Measurements from ENCODE around the gene UMAD1.

The UMAD1 gene

GRCh38 chr7:7921830-7922229 lies 281.3 kb downstream of the UMAD1 start:
- no peak for DNase-seq (ENCODE audit: low read depth, low spot score)

GRCh38 chr7:7922684-7923385 lies 282.3 kb downstream of the UMAD1 start:
- DNase-seq (ENCODE audit: low read depth, low spot score), result peak; percentile 16

GRCh38 chr7:7923818-7924217 lies 283.3 kb downstream of the UMAD1 start:
- DNase-seq (ENCODE audit: low read depth, low spot score), result no peak

- no peak for DNase-seq (ENCODE audit: low read depth, low spot score)
Observed at GRCh38 chr7:7924303-7924702, 283.8 kb downstream of the UMAD1 start.
